Karpas-422 (cell line): ENCODE data around the gene LENEP. TPM values are rescaled to one million over a fixed set of nuclear protein-coding genes. Genes with fewer than 3 reads are reported as not detected.

Source experiments
- DNase-seq: peaks from one replicate; pipeline ENCODE4 v3.0.0-alpha.2; 2015
- H2AFZ ChIP-seq: fragments of 200-600 bp; sonication (generic); 2 replicates; pipeline ENCODE4 v1.6.1; 2014; ENCODE audit warnings: antibody characterized with exemption, low read length, mixed read lengths
- H3K27ac ChIP-seq: fragments of 200-600 bp; sonication (generic); 2 replicates; pipeline ENCODE4 v1.5.1; 2014; ENCODE audit warnings: mild to moderate bottlenecking, low read length, moderate library complexity
- H3K27me3 ChIP-seq: fragments of 200-600 bp; sonication (generic); 2 replicates; pipeline ENCODE4 v1.6.1; 2014; ENCODE audit warnings: low read length, mixed read lengths
- H3K36me3 ChIP-seq: fragments of 200-600 bp; sonication (generic); 2 replicates; pipeline ENCODE4 v1.6.1; 2014; ENCODE audit warnings: low read length, mixed read lengths; ENCODE audit not compliant: insufficient read depth
- H3K4me1 ChIP-seq: fragments of 200-600 bp; sonication (generic); 2 replicates; pipeline ENCODE4 v1.6.1; 2014; ENCODE audit warnings: mild to moderate bottlenecking, low read length, mixed read lengths
- H3K4me2 ChIP-seq: fragments of 200-600 bp; sonication (generic); 2 replicates; pipeline ENCODE4 v1.6.1; 2014; ENCODE audit warnings: low read length, low read depth, mild to moderate bottlenecking; ENCODE audit not compliant: poor library complexity, severe bottlenecking
- H3K4me3 ChIP-seq: fragments of 200-600 bp; sonication (generic); 2 replicates; pipeline ENCODE4 v1.5.1; 2014; ENCODE audit warnings: mild to moderate bottlenecking, antibody characterized with exemption, low read length, mixed read lengths
- H3K79me2 ChIP-seq: fragments of 200-600 bp; sonication (generic); 2 replicates; pipeline ENCODE4 v1.6.1; 2014; ENCODE audit warnings: mild to moderate bottlenecking, low read length, mixed read lengths
- H3K9ac ChIP-seq: fragments of 200-600 bp; sonication (generic); 2 replicates; pipeline ENCODE4 v1.6.0; 2014; ENCODE audit warnings: low read length
- H3K9me2 ChIP-seq: fragments of 200-600 bp; sonication (generic), shearing (Covaris generic); replicated peaks from 2 replicates; pipeline ENCODE4 v1.6.0; 2014; ENCODE audit warnings: mild to moderate bottlenecking, low read length, moderate library complexity; ENCODE audit not compliant: insufficient read depth
- H3K9me3 ChIP-seq: fragments of 300-700, 200-600 bp; sonication (generic); 2 replicates; pipeline ENCODE4 v1.6.1; 2014; ENCODE audit warnings: low read length, mixed read lengths
- H4K20me1 ChIP-seq: fragments of 200-600 bp; sonication (generic); 2 replicates; pipeline ENCODE4 v1.6.1; 2014; ENCODE audit warnings: mild to moderate bottlenecking, antibody characterized with exemption, low read length, low read depth; ENCODE audit not compliant: insufficient read depth
- total RNA-seq: library from RNA; depleted of rRNA; stranded (reverse); fragments of >200 nt; shearing (Covaris generic); gene quantifications from 2 replicates; pipeline ENCODE4 v1.2.3, GENCODE V29; 2014; ENCODE audit warnings: low replicate concordance

The LENEP gene
- total RNA-seq, 1 experiment from 2014 or later, result 2.6 TPM

DNA sequence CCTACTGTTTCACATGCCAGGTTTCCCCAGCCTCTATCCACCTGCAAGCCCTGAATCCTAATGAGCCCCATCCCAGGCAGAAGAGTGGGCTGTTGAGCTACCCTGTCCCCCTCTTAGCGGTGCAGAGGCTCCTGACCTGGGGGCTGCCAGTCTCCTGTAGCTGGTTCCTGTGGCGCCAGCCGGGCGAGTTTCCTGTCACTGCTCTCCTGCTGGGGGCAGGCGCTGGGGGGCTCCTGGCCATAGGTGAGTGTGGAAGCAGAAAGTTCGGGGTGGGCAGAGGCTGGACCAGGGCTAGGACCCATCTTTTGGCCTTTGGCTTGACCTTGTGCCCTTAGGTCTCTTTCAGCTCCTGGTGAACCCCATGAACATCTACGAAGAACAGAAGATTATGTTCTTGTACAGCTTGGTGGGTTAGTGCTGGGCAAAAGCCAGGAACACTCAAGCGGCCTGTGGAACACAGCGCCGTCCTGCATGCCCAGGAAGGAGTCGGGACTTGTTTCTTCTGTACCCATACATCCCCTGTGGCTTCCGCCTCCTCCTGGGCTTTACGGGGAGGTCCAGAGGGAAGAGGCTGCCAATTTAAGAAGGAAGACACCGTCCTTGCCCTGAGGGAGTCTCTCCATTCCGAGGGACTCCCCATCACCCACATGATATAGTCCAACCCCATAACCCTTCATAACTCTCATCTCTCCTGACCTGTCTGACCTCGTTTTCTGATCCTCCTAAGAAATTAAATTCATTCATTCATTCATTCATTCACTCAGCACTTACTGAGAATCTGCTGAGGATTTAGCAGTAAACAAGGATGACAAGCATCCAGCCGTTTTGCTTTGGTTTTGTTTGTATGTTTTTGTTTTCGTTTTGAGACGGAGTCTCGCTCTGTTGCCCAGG lies 41.2 kb downstream of the LENEP start:
- Histone ChIP-seq H3K9me3 (no peaks in the 10 kb centered on the region), H3K9ac (no peak overlapping the region)
- DNase-seq, result no peak

GRCh38 chr1:155035936-155036335 lies 42.5 kb downstream of the LENEP start:
- no peaks in the 10 kb centered on the region for H4K20me1 ChIP-seq
- H3K4me1 ChIP-seq, result no peaks in the 10 kb centered on the region
- H3K4me2 ChIP-seq, result no peak overlapping the region
- no peaks in the 10 kb centered on the region for H3K9me2 ChIP-seq
- no peak overlapping the region for H3K27ac ChIP-seq
- H3K9me3 ChIP-seq, result no peaks in the 10 kb centered on the region
- no peak overlapping the region for H3K9ac ChIP-seq
- no peaks in the 10 kb centered on the region for H3K36me3 ChIP-seq
- no peaks in the 10 kb centered on the region for H3K27me3 ChIP-seq
- no peak overlapping the region for H3K4me3 ChIP-seq
- no peak overlapping the region for H2AFZ ChIP-seq
- H3K79me2 ChIP-seq, result no peaks in the 10 kb centered on the region
- DNase-seq, result no peak

More for the DNA sequence above, 41.2 kb downstream of the LENEP start:
- Histone ChIP-seq H3K79me2 (no peaks in the 10 kb centered on the region), H3K27ac (no peak overlapping the region), H3K4me2 (no peak overlapping the region), H2AFZ (no peak overlapping the region), H3K36me3 (no peaks in the 10 kb centered on the region), H3K4me3 (no peak overlapping the region), H3K4me1 (no peaks in the 10 kb centered on the region), H4K20me1 (no peaks in the 10 kb centered on the region), H3K27me3 (no peaks in the 10 kb centered on the region), H3K9me2 (no peaks in the 10 kb centered on the region)

GRCh38 chr1:155037043-155037442 lies 43.7 kb downstream of the LENEP start:
- Histone ChIP-seq H3K4me1 (no peaks in the 10 kb centered on the region), H3K27me3 (no peaks in the 10 kb centered on the region), H4K20me1 (no peaks in the 10 kb centered on the region), H3K36me3 (no peaks in the 10 kb centered on the region), H3K4me2 (no peak overlapping the region), H3K27ac (no peak overlapping the region), H3K9me2 (no peaks in the 10 kb centered on the region), H3K9me3 (no peaks in the 10 kb centered on the region), H3K79me2 (no peaks in the 10 kb centered on the region), H3K4me3 (no peak overlapping the region), H2AFZ (no peak overlapping the region), H3K9ac (no peak overlapping the region)
- DNase-seq, result no peak

GRCh38 chr1:155037851-155038441 lies 44.6 kb downstream of the LENEP start:
- Histone ChIP-seq H3K4me2 (no peak overlapping the region), H3K4me3 (no peak overlapping the region), H4K20me1 (no peaks in the 10 kb centered on the region), H3K9me3 (no peaks in the 10 kb centered on the region), H3K27ac (no peak overlapping the region), H2AFZ (no peak overlapping the region), H3K4me1 (no peaks in the 10 kb centered on the region), H3K36me3 (no peaks in the 10 kb centered on the region), H3K79me2 (no peaks in the 10 kb centered on the region), H3K9me2 (no peaks in the 10 kb centered on the region), H3K27me3 (no peaks in the 10 kb centered on the region), H3K9ac (no peak overlapping the region)
- DNase-seq, result no peak

GRCh38 chr1:155038602-155039307 lies 45.4 kb downstream of the LENEP start:
- Histone ChIP-seq H3K9me3 (no peaks in the 10 kb centered on the region), H4K20me1 (no peaks in the 10 kb centered on the region), H3K27me3 (no peaks in the 10 kb centered on the region), H3K4me2 (no peak overlapping the region), H3K27ac (no peak overlapping the region), H2AFZ (no peak overlapping the region), H3K4me3 (no peak overlapping the region), H3K9me2 (no peaks in the 10 kb centered on the region), H3K79me2 (no peaks in the 10 kb centered on the region), H3K36me3 (no peaks in the 10 kb centered on the region), H3K4me1 (no peaks in the 10 kb centered on the region), H3K9ac (no peak overlapping the region)
- DNase-seq, result no peak

GRCh38 chr1:155039308-155039669 lies 45.9 kb downstream of the LENEP start:
- no peaks in the 10 kb centered on the region for H3K27me3 ChIP-seq
- no peaks in the 10 kb centered on the region for H3K4me1 ChIP-seq
- H3K9me3 ChIP-seq, result no peaks in the 10 kb centered on the region
- H3K27ac ChIP-seq, result no peak overlapping the region
- DNase-seq, result no peak
- no peak overlapping the region for H2AFZ ChIP-seq
- no peaks in the 10 kb centered on the region for H3K36me3 ChIP-seq
- no peak overlapping the region for H3K4me2 ChIP-seq
- H3K79me2 ChIP-seq, result no peaks in the 10 kb centered on the region
- H3K9me2 ChIP-seq, result no peaks in the 10 kb centered on the region
- no peak overlapping the region for H3K4me3 ChIP-seq
- H3K9ac ChIP-seq, result no peak overlapping the region
- no peaks in the 10 kb centered on the region for H4K20me1 ChIP-seq

DNA sequence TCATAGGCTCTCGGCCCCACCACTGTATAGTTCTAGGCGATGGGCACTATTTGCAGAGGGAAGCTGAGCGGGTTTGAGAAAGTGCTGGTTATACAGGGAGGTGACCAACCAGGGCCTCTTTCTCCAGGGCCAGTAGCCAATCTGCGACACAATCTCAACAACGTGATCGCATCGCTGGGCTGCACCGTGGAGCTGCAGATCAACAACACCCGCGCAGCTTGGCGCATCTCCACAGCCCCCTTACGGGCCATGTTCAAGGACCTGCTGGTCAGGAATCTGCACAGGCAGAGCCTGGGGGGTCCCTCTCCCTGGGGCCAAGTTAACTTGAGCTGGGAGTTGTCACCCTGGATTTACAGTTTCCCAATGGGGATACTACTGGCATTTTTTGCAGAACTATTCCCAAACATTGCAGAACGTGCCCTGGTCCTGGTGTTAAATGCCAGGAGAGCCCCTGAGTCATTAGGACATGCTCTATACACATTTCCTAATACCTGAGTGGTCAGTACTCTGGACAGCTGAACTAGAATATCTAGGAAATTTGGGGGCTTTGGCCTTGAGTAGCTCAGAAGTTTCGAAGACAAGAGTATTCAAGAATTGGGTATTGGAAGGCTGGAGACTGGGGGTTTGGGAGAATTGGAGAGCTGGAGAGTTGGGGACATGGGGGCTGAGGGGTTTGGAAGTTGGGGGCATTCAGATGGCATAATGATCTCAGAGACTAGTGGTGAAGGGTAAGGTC lies 47.1 kb downstream of the LENEP start:
- no peak overlapping the region for H3K9ac ChIP-seq
- no peaks in the 10 kb centered on the region for H3K27me3 ChIP-seq
- H3K9me3 ChIP-seq, result no peaks in the 10 kb centered on the region
- H3K4me1 ChIP-seq, result no peaks in the 10 kb centered on the region
- no peak overlapping the region for H2AFZ ChIP-seq
- no peaks in the 10 kb centered on the region for H3K9me2 ChIP-seq
- no peaks in the 10 kb centered on the region for H4K20me1 ChIP-seq
- DNase-seq, result no peak
- H3K36me3 ChIP-seq, result no peaks in the 10 kb centered on the region
- H3K79me2 ChIP-seq, result no peaks in the 10 kb centered on the region
- H3K4me2 ChIP-seq, result no peak overlapping the region
- no peak overlapping the region for H3K4me3 ChIP-seq
- no peak overlapping the region for H3K27ac ChIP-seq

GRCh38 chr1:155042789-155043188 lies 49.4 kb downstream of the LENEP start:
- H4K20me1 ChIP-seq, result no peaks in the 10 kb centered on the region
- H2AFZ ChIP-seq, result no peak overlapping the region
- H3K4me3 ChIP-seq, result no peak overlapping the region
- H3K9me2 ChIP-seq, result no peaks in the 10 kb centered on the region
- no peak overlapping the region for H3K9ac ChIP-seq
- no peaks in the 10 kb centered on the region for H3K9me3 ChIP-seq
- H3K36me3 ChIP-seq, result no peaks in the 10 kb centered on the region
- H3K4me2 ChIP-seq, result no peak overlapping the region
- no peak overlapping the region for H3K27ac ChIP-seq
- no peaks in the 10 kb centered on the region for H3K27me3 ChIP-seq
- H3K4me1 ChIP-seq, result no peaks in the 10 kb centered on the region
- no peaks in the 10 kb centered on the region for H3K79me2 ChIP-seq
- no peak for DNase-seq
